ENCODE measurements around the gene OR8K1.

DNA sequence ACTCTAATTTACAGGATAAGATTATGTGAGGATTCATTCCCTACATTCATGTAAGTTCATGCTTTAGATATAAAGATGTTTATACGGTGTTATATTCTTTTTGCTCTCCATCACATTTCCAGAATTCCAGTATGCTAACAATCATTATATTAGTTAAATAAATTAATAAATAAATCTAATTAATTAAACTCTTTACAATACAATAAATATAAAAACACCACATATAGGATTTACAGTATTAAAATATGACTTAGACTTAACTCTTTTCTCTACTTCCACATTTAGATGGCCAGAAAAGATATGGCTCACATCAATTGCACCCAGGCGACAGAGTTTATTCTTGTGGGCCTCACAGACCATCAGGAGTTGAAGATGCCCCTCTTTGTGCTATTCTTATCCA, 29.5 kb downstream of the OR8K1 start, which contains the start of gene OR8U1:
- TF ChIP-seq, protein P1, sequence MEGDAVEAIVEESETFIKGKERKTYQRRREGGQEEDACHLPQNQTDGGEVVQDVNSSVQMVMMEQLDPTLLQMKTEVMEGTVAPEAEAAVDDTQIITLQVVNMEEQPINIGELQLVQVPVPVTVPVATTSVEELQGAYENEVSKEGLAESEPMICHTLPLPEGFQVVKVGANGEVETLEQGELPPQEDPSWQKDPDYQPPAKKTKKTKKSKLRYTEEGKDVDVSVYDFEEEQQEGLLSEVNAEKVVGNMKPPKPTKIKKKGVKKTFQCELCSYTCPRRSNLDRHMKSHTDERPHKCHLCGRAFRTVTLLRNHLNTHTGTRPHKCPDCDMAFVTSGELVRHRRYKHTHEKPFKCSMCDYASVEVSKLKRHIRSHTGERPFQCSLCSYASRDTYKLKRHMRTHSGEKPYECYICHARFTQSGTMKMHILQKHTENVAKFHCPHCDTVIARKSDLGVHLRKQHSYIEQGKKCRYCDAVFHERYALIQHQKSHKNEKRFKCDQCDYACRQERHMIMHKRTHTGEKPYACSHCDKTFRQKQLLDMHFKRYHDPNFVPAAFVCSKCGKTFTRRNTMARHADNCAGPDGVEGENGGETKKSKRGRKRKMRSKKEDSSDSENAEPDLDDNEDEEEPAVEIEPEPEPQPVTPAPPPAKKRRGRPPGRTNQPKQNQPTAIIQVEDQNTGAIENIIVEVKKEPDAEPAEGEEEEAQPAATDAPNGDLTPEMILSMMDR (IDR thresholded peaks at IDR 0.05) = no peak
- TF ChIP-seq POLR2A (IDR thresholded peaks at IDR 0.05) = no peak
